GM23338 (cell line): Measurements from ENCODE around the gene AMELX. TPM values are rescaled to one million over a fixed set of nuclear protein-coding genes. Genes with fewer than 3 reads are reported as not detected.

ENCODE experiments used
- ATAC-seq: fragments of 200-7000 bp; cut with Tn5 transposase; 3 replicates; pipeline ENCODE4 v1.9.1; 2020
- DNase-seq: peaks from one replicate; pipeline ENCODE4 v3.0.0-alpha.2; 2015; ENCODE audit warnings: low spot score
- H2AFZ ChIP-seq: fragments of 200-600 bp; sonication (generic); 2 replicates; pipeline ENCODE4 v1.8.0; 2016; ENCODE audit warnings: antibody characterized with exemption, mild to moderate bottlenecking, moderate library complexity
- H3F3A ChIP-seq: fragments of 200-600 bp; sonication (generic); replicated peaks from 2 replicates; pipeline ENCODE4 v1.8.0; 2017; ENCODE audit warnings: antibody characterized with exemption, mixed run types, low read depth
- H3K27ac ChIP-seq: fragments of 200-600 bp; sonication (generic); 2 replicates; pipeline ENCODE4 v1.6.1; 2016; ENCODE audit warnings: low read depth
- H3K27me3 ChIP-seq: fragments of 200-600 bp; sonication (generic); 2 replicates; pipeline ENCODE4 v1.8.0; 2016; ENCODE audit warnings: mild to moderate bottlenecking, mixed run types, moderate library complexity; ENCODE audit not compliant: insufficient read depth
- H3K36me3 ChIP-seq: fragments of 200-600 bp; sonication (generic); 2 replicates; pipeline ENCODE4 v1.8.0; 2016; ENCODE audit warnings: mild to moderate bottlenecking; ENCODE audit not compliant: insufficient read depth
- H3K4me1 ChIP-seq: fragments of 200-600 bp; sonication (generic); 2 replicates; pipeline ENCODE4 v1.8.0; 2016; ENCODE audit warnings: mild to moderate bottlenecking, moderate library complexity; ENCODE audit not compliant: insufficient read depth
- H3K4me2 ChIP-seq: fragments of 200-600 bp; sonication (generic); 2 replicates; pipeline ENCODE4 v1.7.1; 2017; ENCODE audit warnings: mixed run types
- H3K4me3 ChIP-seq: fragments of 200-600 bp; sonication (generic); 2 replicates; pipeline ENCODE4 v1.6.1; 2016; ENCODE audit warnings: mixed run types
- H3K79me2 ChIP-seq: fragments of 200-600 bp; sonication (generic); replicated peaks from 2 replicates; pipeline ENCODE4 v1.8.0; 2017; ENCODE audit warnings: mild to moderate bottlenecking; ENCODE audit not compliant: insufficient read depth
- H3K9me2 ChIP-seq: fragments of 200-600 bp; sonication (generic); 2 replicates; pipeline ENCODE4 v1.8.0; 2017; ENCODE audit not compliant: insufficient read depth
- H4K20me1 ChIP-seq: fragments of 200-600 bp; sonication (generic); replicated peaks from 2 replicates; pipeline ENCODE4 v1.8.0; 2017; ENCODE audit warnings: mild to moderate bottlenecking; ENCODE audit not compliant: insufficient read depth
- H3K27ac Mint-ChIP-seq: 2 replicates; pipeline ENCODE4 v1.8.0; 2020; ENCODE audit warnings: inconsistent platforms, mild to moderate bottlenecking, moderate library complexity, mixed read lengths
- H3K27me3 Mint-ChIP-seq: 3 replicates; pipeline ENCODE4 v1.8.0; 2022; ENCODE audit warnings: low read depth, mild to moderate bottlenecking, moderate library complexity, mixed read lengths, inconsistent platforms; ENCODE audit not compliant: insufficient read depth, poor library complexity
- H3K36me3 Mint-ChIP-seq: 3 replicates; pipeline ENCODE4 v1.8.0; 2021; ENCODE audit warnings: low read depth, mild to moderate bottlenecking, inconsistent platforms, moderate library complexity, mixed read lengths
- H3K4me1 Mint-ChIP-seq: 3 replicates; pipeline ENCODE4 v1.8.0; 2020; ENCODE audit warnings: mild to moderate bottlenecking, inconsistent platforms, mixed read lengths
- H3K4me3 Mint-ChIP-seq: 3 replicates; pipeline ENCODE4 v1.8.0; 2021; ENCODE audit warnings: moderate library complexity, mild to moderate bottlenecking, inconsistent platforms, mixed read lengths
- H3K9me3 Mint-ChIP-seq: 3 replicates; pipeline ENCODE4 v1.8.0; 2020; ENCODE audit warnings: moderate library complexity, mild to moderate bottlenecking, inconsistent platforms, mixed read lengths
- CREB1 ChIP-seq: fragments of 250-450 bp; sonication (Bioruptor Pico); IDR thresholded peaks from 2 replicates; pipeline ENCODE4 v1.5.0; 2020; ENCODE audit warnings: low read depth, mild to moderate bottlenecking, moderate library complexity
- CTCF ChIP-seq, 2 experiments: fragments of 200-600 bp in 1 of 2; sonication (generic) in 1 of 2; conservative IDR thresholded peaks; 2 replicates each; pipeline versions ENCODE4 v1.5.1 to v1.6.1; 2016 to 2017; ENCODE audit warnings: antibody characterized with exemption in 2 of 2, low read depth in 2 of 2, mild to moderate bottlenecking in 2 of 2, moderate library complexity in 1 of 2
- EZH2 ChIP-seq: fragments of 200-600 bp; sonication (generic); IDR thresholded peaks from one replicate; pipeline ENCODE4 v1.8.0; 2017; ENCODE audit warnings: antibody characterized with exemption, mild to moderate bottlenecking, low read depth; ENCODE audit not compliant: unreplicated experiment
- EZH2phosphoT487 ChIP-seq: fragments of 200-600 bp; sonication (generic); IDR thresholded peaks from one replicate; pipeline ENCODE4 v1.8.1; 2018; ENCODE audit warnings: antibody characterized with exemption; ENCODE audit not compliant: unreplicated experiment
- JUNB ChIP-seq: IDR thresholded peaks from one replicate; pipeline ENCODE4 v1.6.1; 2016; ENCODE audit warnings: antibody characterized with exemption; ENCODE audit not compliant: unreplicated experiment
- NANOG ChIP-seq: IDR thresholded peaks from 2 replicates; pipeline ENCODE4 v1.6.1; 2016; ENCODE audit warnings: antibody characterized with exemption, borderline replicate concordance
- POLR2AphosphoS5 ChIP-seq: IDR thresholded peaks from 2 replicates; pipeline ENCODE4 v1.6.1; 2016; ENCODE audit warnings: antibody characterized with exemption, low read depth
- ZNF114 ChIP-seq: fragments of 250-450 bp; sonication (Bioruptor Pico); IDR thresholded peaks from 2 replicates; pipeline ENCODE4 v1.5.0; 2020; ENCODE audit warnings: mild to moderate bottlenecking, moderate library complexity
- ZNF331 ChIP-seq: fragments of 250-450 bp; sonication (Bioruptor Pico); IDR thresholded peaks from 2 replicates; pipeline ENCODE4 v1.5.0; 2020; ENCODE audit warnings: low read depth, mild to moderate bottlenecking, moderate library complexity
- polyA plus RNA-seq: library from polyadenylated mRNA; unstranded; fragments of >200 nt; fragmentation: Nextera tagmentation; extraction: Ambion mirVana; gene quantifications from 2 replicates; pipeline ENCODE4 v1.2.1, GENCODE V29; 2016
- total RNA-seq: library from RNA; depleted of rRNA; stranded (reverse); fragments of >200 nt; shearing (Covaris generic); gene quantifications from 2 replicates; pipeline ENCODE4 v1.2.3, GENCODE V29; 2014
- TF ChIP-seq, protein P1 (sequence below): fragments of 250-450 bp; sonication (Bioruptor Pico); IDR thresholded peaks from 2 replicates; pipeline ENCODE4 v1.5.0; 2020; ENCODE audit warnings: mild to moderate bottlenecking, moderate library complexity

Gene AMELX
- total and polyA plus RNA-seq, 2 experiments from 2014 or later: not detected

GRCh38 chrX:11331788-11332187 lies 38.6 kb downstream of the AMELX start (continued):
- TF ChIP-seq CTCF (conservative IDR thresholded peaks at IDR 0.05; ENCODE audit: low read depth in 2 of 2) (no peak), EZH2phosphoT487 (no peak), NANOG (no peak), JUNB (no peak), EZH2 (no peak)
- TF ChIP-seq, protein P1, sequence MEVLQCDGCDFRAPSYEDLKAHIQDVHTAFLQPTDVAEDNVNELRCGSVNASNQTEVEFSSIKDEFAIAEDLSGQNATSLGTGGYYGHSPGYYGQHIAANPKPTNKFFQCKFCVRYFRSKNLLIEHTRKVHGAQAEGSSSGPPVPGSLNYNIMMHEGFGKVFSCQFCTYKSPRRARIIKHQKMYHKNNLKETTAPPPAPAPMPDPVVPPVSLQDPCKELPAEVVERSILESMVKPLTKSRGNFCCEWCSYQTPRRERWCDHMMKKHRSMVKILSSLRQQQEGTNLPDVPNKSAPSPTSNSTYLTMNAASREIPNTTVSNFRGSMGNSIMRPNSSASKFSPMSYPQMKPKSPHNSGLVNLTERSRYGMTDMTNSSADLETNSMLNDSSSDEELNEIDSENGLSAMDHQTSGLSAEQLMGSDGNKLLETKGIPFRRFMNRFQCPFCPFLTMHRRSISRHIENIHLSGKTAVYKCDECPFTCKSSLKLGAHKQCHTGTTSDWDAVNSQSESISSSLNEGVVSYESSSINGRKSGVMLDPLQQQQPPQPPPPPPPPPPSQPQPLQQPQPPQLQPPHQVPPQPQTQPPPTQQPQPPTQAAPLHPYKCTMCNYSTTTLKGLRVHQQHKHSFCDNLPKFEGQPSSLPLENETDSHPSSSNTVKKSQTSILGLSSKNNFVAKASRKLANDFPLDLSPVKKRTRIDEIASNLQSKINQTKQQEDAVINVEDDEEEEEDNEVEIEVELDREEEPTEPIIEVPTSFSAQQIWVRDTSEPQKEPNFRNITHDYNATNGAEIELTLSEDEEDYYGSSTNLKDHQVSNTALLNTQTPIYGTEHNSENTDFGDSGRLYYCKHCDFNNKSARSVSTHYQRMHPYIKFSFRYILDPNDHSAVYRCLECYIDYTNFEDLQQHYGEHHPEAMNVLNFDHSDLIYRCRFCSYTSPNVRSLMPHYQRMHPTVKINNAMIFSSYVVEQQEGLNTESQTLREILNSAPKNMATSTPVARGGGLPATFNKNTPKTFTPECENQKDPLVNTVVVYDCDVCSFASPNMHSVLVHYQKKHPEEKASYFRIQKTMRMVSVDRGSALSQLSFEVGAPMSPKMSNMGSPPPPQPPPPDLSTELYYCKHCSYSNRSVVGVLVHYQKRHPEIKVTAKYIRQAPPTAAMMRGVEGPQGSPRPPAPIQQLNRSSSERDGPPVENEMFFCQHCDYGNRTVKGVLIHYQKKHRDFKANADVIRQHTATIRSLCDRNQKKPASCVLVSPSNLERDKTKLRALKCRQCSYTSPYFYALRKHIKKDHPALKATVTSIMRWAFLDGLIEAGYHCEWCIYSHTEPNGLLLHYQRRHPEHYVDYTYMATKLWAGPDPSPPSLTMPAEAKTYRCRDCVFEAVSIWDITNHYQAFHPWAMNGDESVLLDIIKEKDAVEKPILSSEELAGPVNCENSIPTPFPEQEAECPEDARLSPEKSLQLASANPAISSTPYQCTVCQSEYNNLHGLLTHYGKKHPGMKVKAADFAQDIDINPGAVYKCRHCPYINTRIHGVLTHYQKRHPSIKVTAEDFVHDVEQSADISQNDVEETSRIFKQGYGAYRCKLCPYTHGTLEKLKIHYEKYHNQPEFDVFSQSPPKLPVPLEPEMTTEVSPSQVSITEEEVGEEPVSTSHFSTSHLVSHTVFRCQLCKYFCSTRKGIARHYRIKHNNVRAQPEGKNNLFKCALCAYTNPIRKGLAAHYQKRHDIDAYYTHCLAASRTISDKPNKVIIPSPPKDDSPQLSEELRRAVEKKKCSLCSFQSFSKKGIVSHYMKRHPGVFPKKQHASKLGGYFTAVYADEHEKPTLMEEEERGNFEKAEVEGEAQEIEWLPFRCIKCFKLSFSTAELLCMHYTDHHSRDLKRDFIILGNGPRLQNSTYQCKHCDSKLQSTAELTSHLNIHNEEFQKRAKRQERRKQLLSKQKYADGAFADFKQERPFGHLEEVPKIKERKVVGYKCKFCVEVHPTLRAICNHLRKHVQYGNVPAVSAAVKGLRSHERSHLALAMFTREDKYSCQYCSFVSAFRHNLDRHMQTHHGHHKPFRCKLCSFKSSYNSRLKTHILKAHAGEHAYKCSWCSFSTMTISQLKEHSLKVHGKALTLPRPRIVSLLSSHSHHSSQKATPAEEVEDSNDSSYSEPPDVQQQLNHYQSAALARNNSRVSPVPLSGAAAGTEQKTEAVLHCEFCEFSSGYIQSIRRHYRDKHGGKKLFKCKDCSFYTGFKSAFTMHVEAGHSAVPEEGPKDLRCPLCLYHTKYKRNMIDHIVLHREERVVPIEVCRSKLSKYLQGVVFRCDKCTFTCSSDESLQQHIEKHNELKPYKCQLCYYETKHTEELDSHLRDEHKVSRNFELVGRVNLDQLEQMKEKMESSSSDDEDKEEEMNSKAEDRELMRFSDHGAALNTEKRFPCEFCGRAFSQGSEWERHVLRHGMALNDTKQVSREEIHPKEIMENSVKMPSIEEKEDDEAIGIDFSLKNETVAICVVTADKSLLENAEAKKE: no peak

- Histone ChIP-seq H3K4me2 (no peak overlapping the region), H3K27ac (no peak overlapping the region), H2AFZ (no peak overlapping the region), H3F3A (no peaks in the 10 kb centered on the region), H4K20me1 (no peaks in the 10 kb centered on the region), H3K9me2 (no peaks in the 10 kb centered on the region), H3K36me3 (no peaks in the 10 kb centered on the region), H3K4me1 (no peaks in the 10 kb centered on the region), H3K79me2 (no peaks in the 10 kb centered on the region), H3K4me3 (no peak overlapping the region), H3K27me3 (no peaks in the 10 kb centered on the region)
- ATAC-seq (no peak), DNase-seq (no peak)
- Mint-ChIP-seq H3K4me3 (no peak overlapping the region), H3K36me3 (no peaks in the 10 kb centered on the region), H3K4me1 (no peaks in the 10 kb centered on the region), H3K27ac (no peak overlapping the region), H3K27me3 (no peaks in the 10 kb centered on the region), H3K9me3 (no peaks in the 10 kb centered on the region)
- no peak for TF ChIP-seq ZNF114
- no peak for TF ChIP-seq CREB1 (CRISPR knock-in tag)
- TF ChIP-seq ZNF331 (CRISPR knock-in tag): no peak
- TF ChIP-seq POLR2AphosphoS5: no peak
Observed at GRCh38 chrX:11334165-11334564, 41.0 kb downstream of the AMELX start.
